HG03139 (cell line): ENCODE measurements around the gene SFXN1.

Source experiments
- ATAC-seq: cut with Tn5 transposase; IDR thresholded peaks from one replicate; pipeline ENCODE4 v1.9.1; 2021; ENCODE audit not compliant: unreplicated experiment

Gene SFXN1

GRCh38 chr5:175567954-175568353 lies 89.6 kb downstream of the SFXN1 start:
- ATAC-seq: no peak

GRCh38 chr5:175569701-175570100 lies 91.3 kb downstream of the SFXN1 start:
- ATAC-seq: no peak

- no peak for ATAC-seq
Observed at GRCh38 chr5:175572886-175573285, 94.5 kb downstream of the SFXN1 start.

GRCh38 chr5:175573493-175574269 lies 95.3 kb downstream of the SFXN1 start:
- no peak for ATAC-seq

- no peak for ATAC-seq
Observed at GRCh38 chr5:175575301-175575700, 96.9 kb downstream of the SFXN1 start.

- no peak for ATAC-seq
Observed at GRCh38 chr5:175576096-175576495, 97.7 kb downstream of the SFXN1 start.

GRCh38 chr5:175576591-175576990 lies 98.2 kb downstream of the SFXN1 start:
- ATAC-seq: no peak
